Measurements from ENCODE around the gene TMEM91. TPM values are rescaled to one million over a fixed set of nuclear protein-coding genes. Genes with fewer than 3 reads are reported as not detected.

TMEM91 gene
- total and polyA plus RNA-seq, 2 of the 4 experiments (the other 2 are of a cell fraction) = 1.4 to 4.8 TPM

DNA sequence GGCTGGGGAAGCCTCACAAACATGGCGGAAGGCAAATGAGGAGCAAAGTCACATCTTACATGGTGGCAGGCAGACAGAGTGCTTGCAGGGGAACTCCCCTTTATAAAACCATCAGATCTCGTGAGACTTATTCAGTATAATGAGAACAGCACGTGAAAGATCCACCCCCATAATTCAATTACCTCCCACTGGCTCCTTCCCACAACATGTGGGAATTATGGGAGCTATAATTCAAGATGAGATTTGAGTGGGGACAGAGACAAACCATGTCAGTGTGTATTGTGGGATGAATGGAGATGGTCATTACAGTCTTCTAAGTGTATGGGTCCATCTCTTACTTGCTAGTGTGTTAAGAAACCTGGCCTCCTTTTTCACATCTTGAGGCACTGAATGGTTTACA is 25.7 kb downstream of the TMEM91 start:
- Histone ChIP-seq H2AK5ac (ENCODE audit: low read depth, low read length) (no peak overlapping the region), H3K18ac (ENCODE audit: low read depth, low read length) (no peak overlapping the region), H4K91ac (ENCODE audit: insufficient read depth, low read depth, low read length) (no peak overlapping the region), H2BK120ac (ENCODE audit: low read depth, low read length) (no peak overlapping the region), H3K4ac (ENCODE audit: low read depth, low read length) (no peak overlapping the region), H2BK5ac (ENCODE audit: low read depth, low read length, poor library complexity, severe bottlenecking) (no peak overlapping the region), H2AFZ (replicated peaks; ENCODE audit: low read length, poor library complexity) (no peak overlapping the region), H3K14ac (replicated peaks; ENCODE audit: low read depth, low read length) (no peak overlapping the region), H3K27me3 (ENCODE audit: control insufficient read depth, insufficient read depth, low read length) (no peaks in the 10 kb centered on the region), H2BK20ac (ENCODE audit: low read depth, low read length) (no peak overlapping the region), H3K79me1 (ENCODE audit: low read depth in 1 of 2, low read length in 2 of 2) (peaks cover 21 to 31% of the 10 kb centered on the region in 2 experiments), H2AK9ac (replicated peaks; ENCODE audit: low read depth, low read length, poor library complexity) (no peak overlapping the region), H2BK15ac (ENCODE audit: low read depth, low read length) (no peak overlapping the region), H3K23ac (ENCODE audit: low read depth, low read length) (no peak overlapping the region), H4K8ac (ENCODE audit: low read depth in 2 of 2, low read length in 2 of 2) (no peak overlapping the region), H4K5ac (ENCODE audit: low read depth, low read length) (no peak overlapping the region), H3K9me3 (ENCODE audit: control insufficient read depth, insufficient read depth, low read length) (no peaks in the 10 kb centered on the region), H3K9ac (ENCODE audit: low read depth, low read length) (no peak overlapping the region), H3K36me3 (ENCODE audit: control insufficient read depth, insufficient read depth, low read length) (0 out of 2 replicates have a peak, but pooled peaks cover 5% of the 10 kb centered on the region), H3K27ac (ENCODE audit: insufficient read depth, low read length) (no peak overlapping the region), H3K4me2 (ENCODE audit: low read depth, low read length) (no peak overlapping the region), H4K20me1 (ENCODE audit: insufficient read depth, low read length) (no peaks in the 10 kb centered on the region), H3K56ac (ENCODE audit: extremely low read depth, insufficient read depth, low read length) (no peak overlapping the region), H3K9me1 (ENCODE audit: insufficient read depth, low read length) (peaks cover 15% of the 10 kb centered on the region; the same call in 1 of the 2 replicates), H3K4me3 (ENCODE audit: insufficient read depth, low read depth, low read length) (no peak overlapping the region), H3K4me1 (ENCODE audit: control insufficient read depth, insufficient read depth, low read length) (peaks cover 4% of the 10 kb centered on the region; the same call in 1 of the 2 replicates)
- intact Hi-C loops (cut with micrococcal nuclease) = no loop called here
- no TSS peak for BruUV-seq (replicated peaks)
- ATAC-seq (ENCODE audit: low read depth) (no peak), DNase-seq (no peak)
- dilution Hi-C loops (cut with HindIII; ENCODE audit: low sequenced_read_pairs, unreplicated experiment) = no loop called here
- in situ Hi-C loops (cut with MboI; ENCODE audit: low sequenced_read_pairs) = no loop called here
- TF ChIP-seq MXI1 (IDR thresholded peaks at IDR 0.05; ENCODE audit: borderline replicate concordance, low read depth, low read length) (no peak), USF2 (IDR thresholded peaks at IDR 0.05; ENCODE audit: low read depth, low read length) (no peak), SMC3 (IDR thresholded peaks at IDR 0.05; ENCODE audit: low read depth, low read length) (no peak), CTCF (conservative IDR thresholded peaks at IDR 0.05; ENCODE audit: low read depth, low read length) (no peak), CHD1 (IDR thresholded peaks at IDR 0.05; ENCODE audit: low read depth, low read length) (no peak), BHLHE40 (IDR thresholded peaks at IDR 0.05; ENCODE audit: low read depth, low read length) (no peak), RAD21 (IDR thresholded peaks at IDR 0.05; ENCODE audit: low read length) (no peak), NFE2L2 (IDR thresholded peaks at IDR 0.05; ENCODE audit: low read depth, low read length) (no peak), CEBPB (IDR thresholded peaks at IDR 0.05; ENCODE audit: low read depth, low read length) (no peak), FOS (IDR thresholded peaks at IDR 0.05; ENCODE audit: low read depth, low read length) (no peak), POLR2A (IDR thresholded peaks at IDR 0.05; ENCODE audit: low read depth, low read length) (no peak), ELK1 (IDR thresholded peaks at IDR 0.05; ENCODE audit: borderline replicate concordance, low read depth, low read length) (no peak)
- POLR2A ChIA-PET (ENCODE audit: unreplicated experiment) = no interaction called here
- WGBS, 2 experiments (ENCODE audit: extremely low coverage in 2 of 2, insufficient read length in 1 of 2) = no CpG with 5 or more reads among the region's 3 CpGs
- CTCF ChIA-PET = no interaction called here
